ENCODE data around the gene LAIR1.
"Not testable (repeated sequence)": the region's sequence is repeated elsewhere in the genome, so short reads cannot be mapped to it uniquely, and the experiment has no call there.

Gene LAIR1

DNA sequence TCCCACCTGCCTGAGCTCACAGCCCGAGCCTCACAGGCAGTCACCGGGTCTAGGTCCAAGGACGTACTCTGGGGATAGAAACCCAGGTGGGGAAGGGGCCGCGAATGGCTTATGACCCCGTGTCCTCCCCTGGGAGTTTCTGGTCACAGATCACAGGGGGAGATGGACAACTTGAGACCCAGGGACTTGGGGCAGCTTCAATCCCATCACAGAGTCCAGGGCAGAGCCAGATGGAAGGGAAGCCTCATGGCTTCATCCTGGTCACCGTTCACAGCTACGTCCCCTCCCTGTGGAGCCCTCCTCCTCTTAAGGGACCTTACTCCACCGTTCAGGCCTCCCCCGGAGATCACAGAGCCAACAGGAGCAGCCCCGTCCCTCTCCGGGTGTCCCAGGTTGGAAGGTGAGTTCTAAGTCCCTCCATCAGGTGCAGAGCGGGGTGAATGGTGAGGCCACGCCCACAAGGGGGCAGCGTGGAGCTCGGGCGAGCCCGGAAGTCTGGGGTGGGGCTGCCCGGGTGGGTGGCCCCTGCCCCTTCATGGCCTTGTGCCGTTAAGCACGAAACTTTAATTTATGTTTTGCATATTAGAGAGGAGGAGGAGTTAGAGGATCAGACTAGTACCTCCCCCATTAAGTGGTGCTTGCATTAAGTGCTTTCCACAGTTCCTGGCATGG lies 5.4 kb downstream of the LAIR1 start:
- POLR2A ChIA-PET; H3K9me3 ChIP-seq (ENCODE audit: control insufficient read depth, insufficient read depth, low read depth, low read length); H3K4me3 ChIP-seq (ENCODE audit: low read depth, low read length); H3K36me3 ChIP-seq (ENCODE audit: control insufficient read depth in 2 of 2, insufficient read depth in 1 of 2, low read length in 2 of 2); H3K27ac ChIP-seq (ENCODE audit: extremely low read depth, low read depth, low read length); H3K4me1 ChIP-seq (ENCODE audit: control insufficient read depth, insufficient read depth, low read length): not testable (repeated sequence)
- CTCF ChIA-PET: interaction anchor here (1.1 kb wide), 1 partner anchor 32 kb away, joined by 4 read pairs; no protein-coding TSS in a partner anchor

DNA sequence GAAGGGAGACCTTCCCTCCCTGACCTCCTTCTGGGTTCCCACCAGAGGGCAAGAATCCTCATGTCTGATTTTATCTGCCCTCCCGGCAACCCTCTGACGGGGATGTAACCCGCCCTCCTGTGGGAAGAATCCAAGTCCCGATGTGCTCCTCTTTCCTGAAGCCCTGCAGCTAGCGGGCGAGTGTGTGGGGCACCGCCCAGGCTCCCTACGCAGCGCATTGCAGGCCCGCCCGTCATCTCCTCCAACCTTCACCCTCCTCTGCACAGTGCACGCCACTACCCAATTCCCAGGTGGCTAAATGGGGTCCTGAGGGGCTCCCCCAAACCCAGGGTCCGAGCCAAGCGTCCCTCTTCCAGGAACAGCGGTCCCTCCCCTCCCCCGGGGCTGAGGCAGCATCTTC lies 7.3 kb downstream of the LAIR1 start:
- POLR2A ChIA-PET: no interaction called here
- TF ChIP-seq, protein P1, sequence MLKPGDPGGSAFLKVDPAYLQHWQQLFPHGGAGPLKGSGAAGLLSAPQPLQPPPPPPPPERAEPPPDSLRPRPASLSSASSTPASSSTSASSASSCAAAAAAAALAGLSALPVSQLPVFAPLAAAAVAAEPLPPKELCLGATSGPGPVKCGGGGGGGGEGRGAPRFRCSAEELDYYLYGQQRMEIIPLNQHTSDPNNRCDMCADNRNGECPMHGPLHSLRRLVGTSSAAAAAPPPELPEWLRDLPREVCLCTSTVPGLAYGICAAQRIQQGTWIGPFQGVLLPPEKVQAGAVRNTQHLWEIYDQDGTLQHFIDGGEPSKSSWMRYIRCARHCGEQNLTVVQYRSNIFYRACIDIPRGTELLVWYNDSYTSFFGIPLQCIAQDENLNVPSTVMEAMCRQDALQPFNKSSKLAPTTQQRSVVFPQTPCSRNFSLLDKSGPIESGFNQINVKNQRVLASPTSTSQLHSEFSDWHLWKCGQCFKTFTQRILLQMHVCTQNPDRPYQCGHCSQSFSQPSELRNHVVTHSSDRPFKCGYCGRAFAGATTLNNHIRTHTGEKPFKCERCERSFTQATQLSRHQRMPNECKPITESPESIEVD (tag by site-specific recombination; IDR thresholded peaks at IDR 0.05): no peak
- TF ChIP-seq ZNF677 (tag by site-specific recombination; IDR thresholded peaks at IDR 0.05) (no peak), ZNF585B (tag by site-specific recombination; IDR thresholded peaks at IDR 0.05) (no peak), EGR2 (tag by site-specific recombination; IDR thresholded peaks at IDR 0.05; ENCODE audit: low read depth) (no peak), RBAK (tag by site-specific recombination; IDR thresholded peaks at IDR 0.05) (no peak), KLF8 (tag by site-specific recombination; IDR thresholded peaks at IDR 0.05) (no peak)
- TF ChIP-seq, protein P2, sequence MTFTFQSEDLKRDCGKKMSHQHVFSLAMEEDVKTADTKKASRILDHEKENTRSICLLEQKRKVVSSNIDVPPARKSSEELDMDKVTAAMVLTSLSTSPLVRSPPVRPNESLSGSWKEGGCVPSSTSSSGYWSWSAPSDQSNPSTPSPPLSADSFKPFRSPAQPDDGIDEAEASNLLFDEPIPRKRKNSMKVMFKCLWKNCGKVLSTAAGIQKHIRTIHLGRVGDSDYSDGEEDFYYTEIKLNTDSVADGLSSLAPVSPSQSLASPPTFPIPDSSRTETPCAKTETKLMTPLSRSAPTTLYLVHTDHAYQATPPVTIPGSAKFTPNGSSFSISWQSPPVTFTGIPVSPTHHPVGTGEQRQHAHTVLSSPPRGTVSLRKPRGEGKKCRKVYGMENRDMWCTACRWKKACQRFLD (tag by site-specific recombination; IDR thresholded peaks at IDR 0.05): no peak
- TF ChIP-seq, protein P3, sequence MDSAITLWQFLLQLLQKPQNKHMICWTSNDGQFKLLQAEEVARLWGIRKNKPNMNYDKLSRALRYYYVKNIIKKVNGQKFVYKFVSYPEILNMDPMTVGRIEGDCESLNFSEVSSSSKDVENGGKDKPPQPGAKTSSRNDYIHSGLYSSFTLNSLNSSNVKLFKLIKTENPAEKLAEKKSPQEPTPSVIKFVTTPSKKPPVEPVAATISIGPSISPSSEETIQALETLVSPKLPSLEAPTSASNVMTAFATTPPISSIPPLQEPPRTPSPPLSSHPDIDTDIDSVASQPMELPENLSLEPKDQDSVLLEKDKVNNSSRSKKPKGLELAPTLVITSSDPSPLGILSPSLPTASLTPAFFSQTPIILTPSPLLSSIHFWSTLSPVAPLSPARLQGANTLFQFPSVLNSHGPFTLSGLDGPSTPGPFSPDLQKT (IDR thresholded peaks at IDR 0.05; ENCODE audit: borderline replicate concordance, low read depth, low read length): no peak
- TF ChIP-seq, protein P4, sequence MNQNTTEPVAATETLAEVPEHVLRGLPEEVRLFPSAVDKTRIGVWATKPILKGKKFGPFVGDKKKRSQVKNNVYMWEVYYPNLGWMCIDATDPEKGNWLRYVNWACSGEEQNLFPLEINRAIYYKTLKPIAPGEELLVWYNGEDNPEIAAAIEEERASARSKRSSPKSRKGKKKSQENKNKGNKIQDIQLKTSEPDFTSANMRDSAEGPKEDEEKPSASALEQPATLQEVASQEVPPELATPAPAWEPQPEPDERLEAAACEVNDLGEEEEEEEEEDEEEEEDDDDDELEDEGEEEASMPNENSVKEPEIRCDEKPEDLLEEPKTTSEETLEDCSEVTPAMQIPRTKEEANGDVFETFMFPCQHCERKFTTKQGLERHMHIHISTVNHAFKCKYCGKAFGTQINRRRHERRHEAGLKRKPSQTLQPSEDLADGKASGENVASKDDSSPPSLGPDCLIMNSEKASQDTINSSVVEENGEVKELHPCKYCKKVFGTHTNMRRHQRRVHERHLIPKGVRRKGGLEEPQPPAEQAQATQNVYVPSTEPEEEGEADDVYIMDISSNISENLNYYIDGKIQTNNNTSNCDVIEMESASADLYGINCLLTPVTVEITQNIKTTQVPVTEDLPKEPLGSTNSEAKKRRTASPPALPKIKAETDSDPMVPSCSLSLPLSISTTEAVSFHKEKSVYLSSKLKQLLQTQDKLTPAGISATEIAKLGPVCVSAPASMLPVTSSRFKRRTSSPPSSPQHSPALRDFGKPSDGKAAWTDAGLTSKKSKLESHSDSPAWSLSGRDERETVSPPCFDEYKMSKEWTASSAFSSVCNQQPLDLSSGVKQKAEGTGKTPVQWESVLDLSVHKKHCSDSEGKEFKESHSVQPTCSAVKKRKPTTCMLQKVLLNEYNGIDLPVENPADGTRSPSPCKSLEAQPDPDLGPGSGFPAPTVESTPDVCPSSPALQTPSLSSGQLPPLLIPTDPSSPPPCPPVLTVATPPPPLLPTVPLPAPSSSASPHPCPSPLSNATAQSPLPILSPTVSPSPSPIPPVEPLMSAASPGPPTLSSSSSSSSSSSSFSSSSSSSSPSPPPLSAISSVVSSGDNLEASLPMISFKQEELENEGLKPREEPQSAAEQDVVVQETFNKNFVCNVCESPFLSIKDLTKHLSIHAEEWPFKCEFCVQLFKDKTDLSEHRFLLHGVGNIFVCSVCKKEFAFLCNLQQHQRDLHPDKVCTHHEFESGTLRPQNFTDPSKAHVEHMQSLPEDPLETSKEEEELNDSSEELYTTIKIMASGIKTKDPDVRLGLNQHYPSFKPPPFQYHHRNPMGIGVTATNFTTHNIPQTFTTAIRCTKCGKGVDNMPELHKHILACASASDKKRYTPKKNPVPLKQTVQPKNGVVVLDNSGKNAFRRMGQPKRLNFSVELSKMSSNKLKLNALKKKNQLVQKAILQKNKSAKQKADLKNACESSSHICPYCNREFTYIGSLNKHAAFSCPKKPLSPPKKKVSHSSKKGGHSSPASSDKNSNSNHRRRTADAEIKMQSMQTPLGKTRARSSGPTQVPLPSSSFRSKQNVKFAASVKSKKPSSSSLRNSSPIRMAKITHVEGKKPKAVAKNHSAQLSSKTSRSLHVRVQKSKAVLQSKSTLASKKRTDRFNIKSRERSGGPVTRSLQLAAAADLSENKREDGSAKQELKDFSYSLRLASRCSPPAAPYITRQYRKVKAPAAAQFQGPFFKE (tag by site-specific recombination; IDR thresholded peaks at IDR 0.05; ENCODE audit: borderline replicate concordance): no peak
- Histone ChIP-seq H3K4me1 (ENCODE audit: control insufficient read depth, insufficient read depth, low read length) (no peaks in the 10 kb centered on the region), H3K27ac (ENCODE audit: extremely low read depth, low read depth, low read length) (no peak overlapping the region), H3K4me3 (ENCODE audit: low read depth, low read length) (no peak overlapping the region), H3K36me3 (ENCODE audit: control insufficient read depth in 2 of 2, insufficient read depth in 1 of 2, low read length in 2 of 2) (no peaks in the 10 kb centered on the region), H3K9me3 (ENCODE audit: control insufficient read depth, insufficient read depth, low read depth, low read length) (no peaks in the 10 kb centered on the region)
- CTCF ChIA-PET: interaction anchor here (0.6 to 3.8 kb wide), 2 partner anchors 18 to 33 kb away, joined by 3 to 34 read pairs; no protein-coding TSS in a partner anchor

DNA sequence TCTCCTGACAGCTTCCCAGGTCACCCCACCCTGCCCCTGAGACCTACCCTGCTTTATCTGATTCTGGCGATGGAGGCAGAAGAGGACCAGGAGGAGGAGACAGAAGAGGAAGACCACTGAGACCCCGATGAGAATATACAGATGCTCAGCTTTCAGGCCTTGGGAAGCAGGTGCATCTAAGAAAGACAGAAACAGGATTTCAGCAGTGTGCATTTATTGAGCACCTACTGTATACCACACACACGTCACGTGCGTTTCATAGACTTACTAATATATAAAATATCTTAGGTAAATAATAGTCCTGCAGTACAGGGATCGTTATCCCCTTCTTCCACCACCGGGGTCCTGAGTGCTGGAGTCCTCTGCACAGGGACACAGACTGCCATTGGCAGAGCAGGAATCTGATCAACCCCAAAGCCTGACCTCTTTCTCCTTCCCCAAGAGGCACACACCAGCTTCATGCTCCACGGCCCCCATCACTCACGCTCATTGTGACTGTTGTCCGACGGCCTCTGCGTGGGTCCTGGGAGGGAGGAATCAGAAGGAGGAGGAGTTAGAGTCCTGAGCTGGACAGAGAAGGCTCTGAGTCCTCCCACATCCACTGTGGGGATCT lies 8.2 kb downstream of the LAIR1 start:
- Histone ChIP-seq H3K36me3 (ENCODE audit: control insufficient read depth in 2 of 2, insufficient read depth in 1 of 2, low read length in 2 of 2) (no peaks in the 10 kb centered on the region), H3K4me1 (ENCODE audit: control insufficient read depth, insufficient read depth, low read length) (no peaks in the 10 kb centered on the region), H3K9me3 (ENCODE audit: control insufficient read depth, insufficient read depth, low read depth, low read length) (no peaks in the 10 kb centered on the region), H3K27ac (ENCODE audit: extremely low read depth, low read depth, low read length) (no peak overlapping the region), H3K4me3 (ENCODE audit: low read depth, low read length) (no peak overlapping the region)
- CTCF ChIA-PET: interaction anchor here (0.6 to 3.8 kb wide), 4 partner anchors 17 to 1303 kb away, joined by 3 to 34 read pairs (median 3); no protein-coding TSS in a partner anchor
- POLR2A ChIA-PET: no interaction called here
- TF ChIP-seq ZNF292 (tag by site-specific recombination; IDR thresholded peaks at IDR 0.05; ENCODE audit: borderline replicate concordance, low read depth) (no peak), ZSCAN30 (tag by site-specific recombination; IDR thresholded peaks at IDR 0.05) (no peak), YY2 (tag by site-specific recombination; IDR thresholded peaks at IDR 0.05) (no peak), ZNF132 (tag by site-specific recombination; IDR thresholded peaks at IDR 0.05; ENCODE audit: borderline replicate concordance) (no peak), ZNF791 (tag by site-specific recombination; IDR thresholded peaks at IDR 0.05) (no peak), ZNF175 (tag by site-specific recombination; IDR thresholded peaks at IDR 0.05) (no peak)
- TF ChIP-seq, protein P2 (tag by site-specific recombination; IDR thresholded peaks at IDR 0.05): no peak
- TF ChIP-seq, protein P5, sequence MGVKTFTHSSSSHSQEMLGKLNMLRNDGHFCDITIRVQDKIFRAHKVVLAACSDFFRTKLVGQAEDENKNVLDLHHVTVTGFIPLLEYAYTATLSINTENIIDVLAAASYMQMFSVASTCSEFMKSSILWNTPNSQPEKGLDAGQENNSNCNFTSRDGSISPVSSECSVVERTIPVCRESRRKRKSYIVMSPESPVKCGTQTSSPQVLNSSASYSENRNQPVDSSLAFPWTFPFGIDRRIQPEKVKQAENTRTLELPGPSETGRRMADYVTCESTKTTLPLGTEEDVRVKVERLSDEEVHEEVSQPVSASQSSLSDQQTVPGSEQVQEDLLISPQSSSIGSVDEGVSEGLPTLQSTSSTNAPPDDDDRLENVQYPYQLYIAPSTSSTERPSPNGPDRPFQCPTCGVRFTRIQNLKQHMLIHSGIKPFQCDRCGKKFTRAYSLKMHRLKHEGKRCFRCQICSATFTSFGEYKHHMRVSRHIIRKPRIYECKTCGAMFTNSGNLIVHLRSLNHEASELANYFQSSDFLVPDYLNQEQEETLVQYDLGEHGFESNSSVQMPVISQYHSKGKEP (tag by site-specific recombination; IDR thresholded peaks at IDR 0.05): no peak
